Measurements from ENCODE around the gene GADD45B. TPM values are rescaled to one million over a fixed set of nuclear protein-coding genes. Genes with fewer than 3 reads are reported as not detected.
A peak's percentile ranks its signal among the peaks of the same experiment; 100 is the strongest.
"Not testable (repeated sequence)": the region's sequence is repeated elsewhere in the genome, so short reads cannot be mapped to it uniquely, and the experiment has no call there.

The GADD45B gene
- total and polyA plus RNA-seq, 5 donors from 2014 or later = 53.4 to 191 (median 63.8) TPM

- Mint-ChIP-seq H3K27ac (peak overlapping the region; percentile 74 to 94 (median 93)), H3K9me3 (no peaks in the 10 kb centered on the region), H3K36me3 (no peaks in the 10 kb centered on the region), H3K4me1 (peaks cover 0 to 28% (median 11%) of the 10 kb centered on the region in 4 donors), H3K4me3 (peak overlapping the region; percentile 87 to 90 (median 88)), H3K27me3 (no peaks in the 10 kb centered on the region)
- H3K4me3 ChIP-seq (ENCODE audit: low read depth, low read length) = no peak overlapping the region
- no peaks in the 10 kb centered on the region for H3K9me3 ChIP-seq (ENCODE audit: control insufficient read depth in 2 of 2, low read length in 2 of 2)
- H3K27me3 ChIP-seq (ENCODE audit: control insufficient read depth, insufficient read depth, low read length) = no peaks in the 10 kb centered on the region
- peak overlapping the region; percentile 75 for H3K27ac ChIP-seq (ENCODE audit: insufficient read depth, low read length, poor library complexity, severe bottlenecking)
- no peak for ATAC-seq (ENCODE audit: low read depth in 2 of 2)
- peaks cover 36% of the 10 kb centered on the region for H3K4me1 ChIP-seq (ENCODE audit: control insufficient read depth, insufficient read depth, low read length, poor library complexity, severe bottlenecking)
- no peaks in the 10 kb centered on the region for H3K36me3 ChIP-seq (ENCODE audit: control insufficient read depth, insufficient read depth, low read length)
- DNase-seq = no peak
These were observed 18.4 kb upstream of the GADD45B start for GRCh38 chr19:2457394-2458037.

- H3K9me3 Mint-ChIP-seq = no peaks in the 10 kb centered on the region
- no peak overlapping the region for H3K27ac ChIP-seq (ENCODE audit: insufficient read depth, low read length, poor library complexity, severe bottlenecking)
- no peaks in the 10 kb centered on the region for H3K27me3 Mint-ChIP-seq
- no peaks in the 10 kb centered on the region for H3K27me3 ChIP-seq (ENCODE audit: control insufficient read depth, insufficient read depth, low read length)
- no peaks in the 10 kb centered on the region for H3K36me3 ChIP-seq (ENCODE audit: control insufficient read depth, insufficient read depth, low read length)
- no peaks in the 10 kb centered on the region for H3K36me3 Mint-ChIP-seq
- DNase-seq (no peak), ATAC-seq (ENCODE audit: low read depth in 2 of 2) (no peak)
- peak overlapping the region in 2 of 4 donors; percentile 7 to 87 for H3K4me3 Mint-ChIP-seq
- no peak overlapping the region for H3K4me3 ChIP-seq (ENCODE audit: low read depth, low read length)
- peak overlapping the region in 1 of 3 donors; percentile 49 for H3K27ac Mint-ChIP-seq
- H3K9me3 ChIP-seq (ENCODE audit: control insufficient read depth in 2 of 2, low read length in 2 of 2) = no peaks in the 10 kb centered on the region
- peaks cover 36% of the 10 kb centered on the region for H3K4me1 ChIP-seq (ENCODE audit: control insufficient read depth, insufficient read depth, low read length, poor library complexity, severe bottlenecking)
- peaks cover 0 to 28% (median 11%) of the 10 kb centered on the region in 4 donors for H3K4me1 Mint-ChIP-seq
These were observed 17.9 kb upstream of the GADD45B start for GRCh38 chr19:2458054-2458453.

- H3K27me3 Mint-ChIP-seq; DNase-seq; H3K4me3 ChIP-seq (ENCODE audit: low read depth, low read length); H3K36me3 ChIP-seq (ENCODE audit: control insufficient read depth, insufficient read depth, low read length); ATAC-seq (ENCODE audit: low read depth in 2 of 2); H3K27me3 ChIP-seq (ENCODE audit: control insufficient read depth, insufficient read depth, low read length); H3K36me3 Mint-ChIP-seq; H3K9me3 ChIP-seq (ENCODE audit: control insufficient read depth in 2 of 2, low read length in 2 of 2); H3K9me3 Mint-ChIP-seq; H3K27ac ChIP-seq (ENCODE audit: insufficient read depth, low read length, poor library complexity, severe bottlenecking): not testable (repeated sequence)
- Mint-ChIP-seq H3K4me1 (peaks cover 0 to 28% (median 11%) of the 10 kb centered on the region in 4 donors), H3K4me3 (peak overlapping the region in 1 of 4 donors; percentile 87), H3K27ac (peak overlapping the region in 1 of 3 donors; percentile 49)
- H3K4me1 ChIP-seq (ENCODE audit: control insufficient read depth, insufficient read depth, low read length, poor library complexity, severe bottlenecking) = peaks cover 36% of the 10 kb centered on the region
These were observed 17.2 kb upstream of the GADD45B start for GRCh38 chr19:2458776-2459175.

- peaks cover 28% of the 10 kb centered on the region for H3K4me1 ChIP-seq (ENCODE audit: control insufficient read depth, insufficient read depth, low read length, poor library complexity, severe bottlenecking)
- H3K4me3 ChIP-seq (ENCODE audit: low read depth, low read length) = no peak overlapping the region
- H3K27ac ChIP-seq (ENCODE audit: insufficient read depth, low read length, poor library complexity, severe bottlenecking) = no peak overlapping the region
- no peak for ATAC-seq (ENCODE audit: low read depth in 2 of 2)
- H3K36me3 Mint-ChIP-seq = no peaks in the 10 kb centered on the region
- H3K27ac Mint-ChIP-seq = no peak overlapping the region
- H3K36me3 ChIP-seq (ENCODE audit: control insufficient read depth, insufficient read depth, low read length) = no peaks in the 10 kb centered on the region
- H3K27me3 ChIP-seq (ENCODE audit: control insufficient read depth, insufficient read depth, low read length) = no peaks in the 10 kb centered on the region
- H3K27me3 Mint-ChIP-seq = no peaks in the 10 kb centered on the region
- no peak for DNase-seq
- peaks cover 0 to 22% (median 6%) of the 10 kb centered on the region in 4 donors for H3K4me1 Mint-ChIP-seq
- H3K9me3 ChIP-seq (ENCODE audit: control insufficient read depth in 2 of 2, low read length in 2 of 2) = no peaks in the 10 kb centered on the region
- peak overlapping the region in 3 of 4 donors; percentile 39 to 75 (median 64) for H3K4me3 Mint-ChIP-seq
- H3K9me3 Mint-ChIP-seq = no peaks in the 10 kb centered on the region
These were observed 15.7 kb upstream of the GADD45B start for GRCh38 chr19:2460245-2460644.

GRCh38 chr19:2461751-2462634, 13.9 kb upstream of the GADD45B start:
- no peak overlapping the region for H3K4me3 ChIP-seq (ENCODE audit: low read depth, low read length)
- H3K36me3 Mint-ChIP-seq = no peaks in the 10 kb centered on the region
- DNase-seq = peak; percentile 37 to 85 (median 51)
- peak; percentile 55 to 65 for ATAC-seq (ENCODE audit: low read depth in 2 of 2)
- H3K27ac Mint-ChIP-seq = no peak overlapping the region
- H3K27ac ChIP-seq (ENCODE audit: insufficient read depth, low read length, poor library complexity, severe bottlenecking) = peak overlapping the region; percentile 14
- H3K9me3 Mint-ChIP-seq = no peaks in the 10 kb centered on the region
- no peaks in the 10 kb centered on the region for H3K27me3 ChIP-seq (ENCODE audit: control insufficient read depth, insufficient read depth, low read length)
- peaks cover 0 to 18% (median 5%) of the 10 kb centered on the region in 4 donors for H3K4me1 Mint-ChIP-seq
- no peaks in the 10 kb centered on the region for H3K27me3 Mint-ChIP-seq
- peaks cover 17% of the 10 kb centered on the region for H3K4me1 ChIP-seq (ENCODE audit: control insufficient read depth, insufficient read depth, low read length, poor library complexity, severe bottlenecking)
- peak overlapping the region; percentile 71 to 86 (median 82) for H3K4me3 Mint-ChIP-seq
- no peaks in the 10 kb centered on the region for H3K9me3 ChIP-seq (ENCODE audit: control insufficient read depth in 2 of 2, low read length in 2 of 2)
- no peaks in the 10 kb centered on the region for H3K36me3 ChIP-seq (ENCODE audit: control insufficient read depth, insufficient read depth, low read length)

GRCh38 chr19:2462635-2463421, 13.1 kb upstream of the GADD45B start:
- no peaks in the 10 kb centered on the region for H3K27me3 Mint-ChIP-seq
- H3K4me3 Mint-ChIP-seq = peak overlapping the region; percentile 38 to 86 (median 69)
- Histone ChIP-seq H3K4me1 (ENCODE audit: control insufficient read depth, insufficient read depth, low read length, poor library complexity, severe bottlenecking) (peaks cover 12% of the 10 kb centered on the region), H3K27ac (ENCODE audit: insufficient read depth, low read length, poor library complexity, severe bottlenecking) (no peak overlapping the region), H3K9me3 (ENCODE audit: control insufficient read depth in 2 of 2, low read length in 2 of 2) (no peaks in the 10 kb centered on the region), H3K36me3 (ENCODE audit: control insufficient read depth, insufficient read depth, low read length) (no peaks in the 10 kb centered on the region), H3K4me3 (ENCODE audit: low read depth, low read length) (no peak overlapping the region), H3K27me3 (ENCODE audit: control insufficient read depth, insufficient read depth, low read length) (no peaks in the 10 kb centered on the region)
- H3K9me3 Mint-ChIP-seq = no peaks in the 10 kb centered on the region
- no peaks in the 10 kb centered on the region for H3K36me3 Mint-ChIP-seq
- H3K27ac Mint-ChIP-seq = no peak overlapping the region
- DNase-seq = no peak
- ATAC-seq (ENCODE audit: low read depth in 2 of 2) = no peak
- H3K4me1 Mint-ChIP-seq = peaks cover 0 to 14% (median 0%) of the 10 kb centered on the region in 4 donors

GRCh38 chr19:2463694-2464093, 12.2 kb upstream of the GADD45B start:
- H3K27ac ChIP-seq (ENCODE audit: insufficient read depth, low read length, poor library complexity, severe bottlenecking); H3K36me3 Mint-ChIP-seq; H3K9me3 Mint-ChIP-seq; H3K4me3 ChIP-seq (ENCODE audit: low read depth, low read length); H3K36me3 ChIP-seq (ENCODE audit: control insufficient read depth, insufficient read depth, low read length); DNase-seq; H3K27me3 ChIP-seq (ENCODE audit: control insufficient read depth, insufficient read depth, low read length); H3K9me3 ChIP-seq (ENCODE audit: control insufficient read depth in 2 of 2, low read length in 2 of 2); ATAC-seq (ENCODE audit: low read depth in 2 of 2); H3K27me3 Mint-ChIP-seq: not testable (repeated sequence)
- Mint-ChIP-seq H3K27ac (peak overlapping the region in 1 of 3 donors; percentile 23), H3K4me3 (peak overlapping the region in 3 of 4 donors; percentile 38 to 79 (median 59)), H3K4me1 (peaks cover 0 to 14% (median 0%) of the 10 kb centered on the region in 4 donors)
- H3K4me1 ChIP-seq (ENCODE audit: control insufficient read depth, insufficient read depth, low read length, poor library complexity, severe bottlenecking) = peaks cover 12% of the 10 kb centered on the region
